GM18519 (cell line): ENCODE data around the gene DOK7.

Experiments
- ATAC-seq: cut with Tn5 transposase; IDR thresholded peaks from one replicate; pipeline ENCODE4 v1.9.1; 2021; ENCODE audit warnings: mild to moderate bottlenecking, moderate library complexity; ENCODE audit not compliant: unreplicated experiment, low FRiP score

DOK7 gene

DNA sequence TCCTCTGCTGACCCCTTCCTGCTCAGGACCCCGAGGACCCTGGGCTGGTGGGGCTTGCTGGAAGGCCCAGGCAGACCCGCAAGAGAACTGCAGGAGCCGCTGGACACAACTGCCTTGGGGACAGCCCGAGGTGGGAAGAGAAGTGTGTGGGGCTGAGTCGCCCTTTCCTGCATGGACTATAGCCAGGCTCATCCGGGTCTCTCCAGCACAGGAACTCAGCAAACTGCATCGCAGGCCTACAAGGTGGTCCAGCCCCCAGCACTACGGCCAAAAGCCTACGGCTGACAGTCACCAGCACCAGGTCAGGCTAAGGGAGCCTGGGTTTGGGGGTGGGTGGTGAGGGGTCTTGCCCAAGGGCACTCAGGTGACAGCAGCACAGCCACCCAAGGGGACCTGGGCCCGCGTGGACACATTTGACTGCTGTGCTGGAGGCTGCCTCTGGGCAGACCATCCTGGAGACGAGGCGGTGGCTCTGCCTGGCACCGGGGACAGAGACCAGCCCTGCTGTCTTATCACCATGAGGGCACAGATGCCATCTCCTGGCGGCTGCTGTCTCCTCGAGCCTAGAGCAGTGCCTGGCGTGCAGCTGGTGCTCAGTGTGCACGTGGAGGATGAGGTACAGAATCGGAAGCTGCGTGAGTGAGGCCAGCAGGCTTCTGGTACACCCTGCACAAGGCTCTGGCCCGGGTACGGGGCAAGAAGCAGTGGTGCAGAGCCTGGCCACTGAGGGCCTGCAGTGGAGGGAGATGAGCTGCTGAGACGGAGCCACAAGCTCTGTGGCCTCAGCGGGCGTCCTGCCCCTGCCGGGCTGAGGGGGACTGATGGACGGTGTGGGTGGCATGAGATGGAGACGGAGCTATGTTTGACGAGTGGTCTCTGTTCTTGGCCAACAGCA lies 54.0 kb downstream of the DOK7 start:
- ATAC-seq: no peak

DNA sequence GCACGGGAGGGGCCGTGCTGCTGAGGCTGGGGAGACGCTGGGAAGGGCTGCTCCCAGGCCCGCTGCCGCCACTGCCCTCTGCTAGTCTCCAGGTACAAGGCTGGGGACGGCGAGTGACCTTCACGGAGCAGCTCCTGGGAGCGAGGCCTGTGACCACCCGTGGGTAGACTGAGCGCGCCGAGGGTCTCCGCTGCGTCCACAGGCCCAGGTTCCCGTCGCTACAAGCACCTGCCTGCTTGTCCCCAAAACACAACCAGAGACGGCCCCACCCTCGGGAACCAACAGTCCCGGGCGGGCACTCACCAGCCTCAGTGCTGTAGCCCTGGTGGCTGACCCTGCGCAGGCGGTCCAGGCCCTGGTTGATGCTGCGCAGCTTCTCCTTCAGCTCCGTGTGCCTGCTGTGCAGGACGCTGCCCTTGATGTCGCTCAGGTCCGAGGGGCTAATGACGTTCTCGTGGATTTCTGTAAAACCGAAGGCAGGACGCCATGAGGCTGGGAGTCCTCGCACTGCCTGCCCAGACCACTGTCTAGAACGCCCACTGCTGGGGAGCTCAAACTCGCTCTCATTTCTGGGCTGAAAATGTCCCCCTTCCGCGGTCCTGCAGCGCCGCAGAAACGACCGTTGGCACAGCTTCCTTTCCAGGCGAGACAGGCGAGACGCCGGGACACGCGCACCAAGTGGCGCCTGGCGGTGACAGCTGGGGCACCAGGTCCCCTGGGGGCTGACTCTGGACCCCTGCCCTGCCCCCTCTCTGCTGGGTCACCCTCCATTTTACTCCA lies 54.8 kb downstream of the DOK7 start:
- no peak for ATAC-seq

DNA sequence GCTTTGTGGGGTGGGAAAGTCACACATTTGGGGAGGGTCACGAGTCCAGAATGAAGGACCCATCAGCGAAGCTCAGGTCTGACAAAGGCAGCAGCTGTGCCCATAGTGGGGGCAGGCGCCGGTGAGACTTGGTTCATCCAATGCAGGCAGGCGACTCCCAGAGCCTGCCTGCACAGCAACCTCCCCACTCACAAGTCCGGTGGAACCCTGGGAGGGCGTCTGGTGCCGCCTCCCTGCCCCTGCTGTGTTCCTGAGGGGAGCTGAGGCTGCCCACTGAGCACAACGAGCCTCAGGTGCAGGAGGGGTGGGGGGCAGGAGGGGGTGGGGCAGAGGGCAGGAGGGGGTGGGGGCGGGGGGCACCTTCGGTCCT lies 55.4 kb downstream of the DOK7 start:
- ATAC-seq: no peak

DNA sequence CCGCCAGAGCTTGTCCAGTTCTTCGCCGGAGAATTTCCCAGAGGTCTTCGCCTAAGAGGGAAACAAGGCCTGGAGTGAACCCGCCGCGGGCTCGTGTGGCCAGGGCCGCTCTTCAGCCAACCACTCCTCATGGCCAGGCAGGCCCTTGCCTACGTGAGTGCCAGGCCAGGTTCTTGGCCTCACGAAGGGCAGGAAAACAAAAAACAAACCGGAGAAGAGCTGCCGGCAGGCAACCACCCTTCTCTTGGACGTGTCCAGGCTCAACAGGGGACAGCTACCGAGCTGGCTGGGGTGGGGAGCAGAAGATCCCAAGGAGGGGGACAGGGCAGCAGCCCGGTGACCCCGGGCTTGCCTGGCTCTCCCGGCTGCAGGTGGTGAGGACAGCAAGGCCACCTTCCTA lies 55.8 kb downstream of the DOK7 start:
- ATAC-seq: no peak

DNA sequence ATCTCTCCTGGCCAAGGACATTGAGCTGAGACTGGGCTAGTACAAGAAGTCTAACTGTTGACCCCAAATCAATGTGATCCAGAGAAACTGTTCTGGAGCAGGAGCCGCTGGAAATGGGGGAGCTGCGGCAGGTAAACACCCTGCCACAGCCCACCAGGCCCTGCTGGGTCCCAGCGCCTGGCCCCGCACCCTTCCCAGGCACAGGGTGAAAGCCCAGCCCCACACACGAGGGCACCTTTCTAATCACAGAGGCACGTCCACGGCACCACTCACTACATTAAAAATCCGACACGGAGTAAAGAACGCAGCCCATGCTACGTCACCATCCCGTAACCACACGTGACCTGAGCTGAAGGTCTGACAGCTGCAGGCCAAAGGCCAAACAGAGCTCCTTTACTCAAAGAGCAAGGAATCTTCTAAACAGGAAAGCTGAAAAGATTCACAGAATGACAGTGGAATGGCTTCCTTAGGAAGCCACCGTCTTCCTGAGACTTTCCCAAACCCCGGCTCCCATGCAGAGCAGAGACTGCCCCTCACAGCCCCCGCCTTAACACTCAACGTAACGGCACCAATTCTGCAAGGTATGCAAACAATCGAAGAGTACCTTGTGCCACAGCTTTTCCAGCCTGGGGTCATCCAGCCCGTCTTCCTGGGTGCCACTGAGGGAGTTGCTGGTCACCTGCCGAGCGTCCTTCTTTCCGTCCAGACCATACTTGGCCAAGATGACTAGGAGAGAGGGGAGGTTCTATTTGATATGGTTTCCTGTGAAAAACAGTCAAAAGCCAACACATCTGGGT lies 56.6 kb downstream of the DOK7 start:
- no peak for ATAC-seq

DNA sequence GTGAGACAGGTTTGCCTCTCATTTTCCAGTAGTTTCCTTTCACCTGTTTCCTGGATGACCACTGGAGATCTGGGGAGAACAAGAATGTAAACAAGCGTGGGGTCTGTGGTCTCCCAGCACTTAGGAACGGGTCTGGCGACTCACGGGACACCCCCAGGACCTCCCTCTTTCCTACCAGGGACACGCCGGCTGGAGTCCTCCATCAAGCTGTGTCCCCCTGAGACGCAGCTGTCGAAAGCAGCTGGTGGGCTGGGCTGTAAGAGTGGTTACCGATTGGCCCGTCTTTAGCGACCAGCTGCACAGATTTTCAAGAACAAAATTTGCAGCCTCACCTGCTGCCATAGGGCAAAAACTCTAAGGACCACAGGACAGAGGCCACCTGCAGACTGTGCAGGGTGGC lies 57.2 kb downstream of the DOK7 start:
- ATAC-seq: no peak

DNA sequence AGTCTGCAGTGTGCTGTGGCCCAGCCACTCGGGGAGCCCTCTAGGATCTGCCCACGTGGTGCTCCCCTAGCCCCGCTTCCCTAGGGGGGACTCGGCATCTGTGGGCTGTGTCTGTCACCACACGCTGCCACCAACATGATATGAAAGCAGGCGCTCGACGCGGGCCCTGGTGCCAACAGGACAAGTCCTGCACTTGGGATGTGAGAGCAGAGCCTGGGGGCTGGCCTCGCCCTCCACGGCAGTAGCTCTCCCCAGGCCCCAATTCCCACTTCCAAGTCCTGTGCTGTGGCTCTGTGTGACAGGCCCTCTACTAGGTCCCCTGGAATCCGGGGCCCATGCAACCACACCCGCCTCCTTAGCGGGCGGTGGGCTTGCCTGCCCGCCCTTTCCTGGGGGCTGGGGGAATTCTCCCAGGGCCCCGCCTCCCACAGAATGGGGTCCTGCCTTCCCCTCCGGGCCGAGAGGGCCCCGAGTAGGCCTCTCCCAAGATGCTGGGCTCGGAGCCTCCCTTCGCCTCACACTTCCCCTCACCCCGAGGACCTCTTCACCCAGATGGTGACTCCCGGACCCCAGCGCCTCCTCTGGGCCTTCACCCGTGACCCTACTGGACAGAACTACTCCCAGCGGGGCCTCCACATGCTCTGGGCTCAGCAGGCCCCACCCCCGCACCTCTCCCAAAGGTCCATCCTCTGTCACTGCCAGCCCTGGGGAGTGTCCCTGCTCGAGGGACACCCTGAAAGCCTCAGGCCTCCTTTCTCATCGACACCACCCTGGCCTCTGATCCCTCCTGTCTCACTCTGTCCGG lies 57.9 kb downstream of the DOK7 start:
- ATAC-seq: no peak

DNA sequence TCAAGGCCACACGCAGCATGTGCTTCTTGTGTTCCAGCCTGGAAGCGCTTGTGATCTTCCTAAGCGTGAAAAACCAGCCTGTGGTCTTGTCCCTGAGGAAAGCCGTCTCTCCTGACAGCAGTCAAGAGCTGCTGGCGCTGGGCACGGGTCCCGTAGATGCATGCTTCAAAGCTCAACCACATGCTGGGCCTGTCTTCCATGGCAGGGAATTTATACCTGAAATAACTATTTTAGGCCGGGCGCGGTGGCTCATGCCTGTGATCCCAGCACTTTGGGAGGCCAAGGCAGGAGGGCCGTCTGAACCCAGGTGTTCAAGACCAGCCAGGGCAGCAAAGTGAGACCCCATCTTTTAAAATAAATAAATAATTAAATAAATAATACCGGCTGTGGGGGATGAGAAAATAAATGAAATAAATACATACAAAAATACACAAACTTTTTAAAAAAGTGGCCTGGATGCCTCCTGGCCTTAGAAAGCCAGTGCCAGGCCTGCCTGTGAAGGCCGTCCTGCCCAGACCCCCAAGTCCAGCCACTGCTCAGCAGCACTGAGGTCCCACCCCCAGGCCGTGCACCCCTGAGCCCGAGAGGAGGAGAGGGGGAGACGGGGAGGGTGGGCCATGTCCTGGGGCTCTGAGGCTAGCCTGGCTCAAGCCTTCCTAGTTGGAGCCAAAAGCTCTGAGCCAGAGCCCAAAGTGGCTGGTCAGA lies 58.7 kb downstream of the DOK7 start:
- ATAC-seq: no peak

DNA sequence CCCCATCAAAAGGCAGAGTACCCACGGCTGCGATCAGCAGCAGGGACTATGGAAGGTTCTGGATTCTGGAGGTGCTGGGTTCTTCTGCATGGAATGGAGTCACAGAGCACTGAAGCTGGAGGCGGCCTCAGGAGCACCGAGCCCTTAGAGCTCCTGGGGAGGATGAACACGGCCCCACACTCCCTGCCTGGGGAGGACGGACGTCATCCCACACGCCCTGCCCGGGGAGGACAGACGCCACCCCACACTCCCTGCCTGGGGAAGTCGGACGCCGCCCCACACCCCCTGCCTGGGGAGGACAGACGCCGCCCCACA lies 59.2 kb downstream of the DOK7 start:
- no peak for ATAC-seq

DNA sequence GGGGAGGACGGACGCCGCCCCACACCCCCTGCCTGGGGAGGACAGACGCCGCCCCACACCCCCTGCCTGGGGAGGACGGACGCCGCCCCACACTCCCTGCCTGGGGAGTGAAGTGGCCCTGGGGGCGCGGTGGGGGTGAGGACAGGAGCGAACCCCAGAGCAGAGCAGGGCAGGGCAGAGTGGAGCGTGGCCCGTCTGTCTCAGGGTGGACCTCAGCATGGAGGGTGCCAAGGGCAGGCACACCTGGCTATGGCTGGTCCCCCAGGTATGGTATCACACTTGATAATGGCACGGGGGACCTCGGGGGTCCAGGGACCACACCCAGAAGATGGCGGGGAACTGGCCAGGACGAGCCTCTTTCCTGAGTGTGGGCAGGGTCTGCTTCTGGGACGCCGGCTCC lies 59.5 kb downstream of the DOK7 start:
- no peak for ATAC-seq

DNA sequence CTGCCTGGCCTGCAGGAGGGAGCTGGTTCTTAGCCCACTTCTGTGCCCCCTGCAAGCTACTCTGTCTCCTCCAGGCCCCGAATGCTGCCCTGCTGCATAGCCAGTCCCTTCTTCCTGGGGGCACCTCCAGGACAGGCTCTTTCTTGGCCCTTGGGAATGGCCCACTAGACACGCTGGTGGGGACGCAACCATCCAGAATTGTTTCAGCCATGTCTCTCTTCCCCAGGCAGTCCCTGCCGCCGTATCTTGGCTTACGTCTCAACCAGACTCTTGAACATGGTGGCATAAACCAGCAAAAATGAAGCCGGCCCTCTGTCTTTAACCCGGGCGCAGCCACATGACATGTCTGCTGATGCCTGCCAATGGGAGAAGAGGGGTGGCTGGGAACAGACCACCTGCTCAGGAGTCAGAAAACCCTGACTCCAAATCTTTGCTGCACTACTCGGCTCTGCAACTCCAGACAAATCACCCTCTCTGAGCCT lies 60.1 kb downstream of the DOK7 start:
- no peak for ATAC-seq

DNA sequence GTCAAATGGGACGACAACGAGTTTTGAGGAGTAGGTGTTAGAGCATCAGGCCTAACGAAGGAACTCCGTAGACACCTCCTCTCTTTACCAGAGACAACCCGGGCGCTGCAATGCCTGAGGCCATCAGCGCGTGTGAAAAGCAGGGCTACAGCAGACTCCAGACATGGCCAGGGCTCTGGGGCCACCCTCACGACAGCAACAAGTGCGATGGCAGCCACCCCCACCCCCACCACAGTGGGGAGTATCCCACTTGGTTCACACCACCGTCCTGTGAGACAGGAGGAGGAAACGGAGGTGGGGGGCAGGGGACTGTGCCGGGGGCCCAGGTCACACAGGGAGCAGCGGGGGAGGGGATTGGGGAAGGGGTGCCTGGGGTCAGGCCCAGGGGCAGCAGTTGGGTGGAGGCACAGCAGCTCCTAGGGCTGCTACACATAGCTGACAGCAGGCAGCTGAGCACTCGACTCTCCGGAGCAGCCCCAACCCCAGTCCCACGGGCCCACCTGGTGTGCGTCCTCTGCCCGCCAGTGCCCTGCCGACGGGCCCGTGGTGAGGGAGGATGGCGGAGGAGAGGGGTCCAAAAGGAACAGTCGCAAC lies 60.6 kb downstream of the DOK7 start:
- ATAC-seq: no peak

DNA sequence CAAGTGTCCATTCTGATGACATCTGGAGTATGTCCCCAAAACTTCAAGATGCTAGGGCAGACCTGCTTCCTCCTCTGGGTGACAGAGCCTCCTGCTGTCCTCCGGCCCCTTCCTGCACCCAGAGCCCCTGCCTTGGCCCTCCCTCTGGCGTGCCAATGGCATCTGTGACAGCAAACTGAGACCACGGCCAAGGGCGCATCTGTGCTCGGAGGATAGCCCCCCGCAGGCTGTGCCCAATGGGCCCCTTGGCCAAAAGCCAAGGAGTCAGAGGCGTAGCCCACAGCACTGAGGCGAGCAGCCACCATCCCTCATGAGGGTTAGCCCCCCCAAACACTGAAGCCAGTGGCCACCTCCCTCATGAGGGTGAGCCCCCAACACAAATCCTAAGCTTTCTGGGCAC lies 61.2 kb downstream of the DOK7 start:
- no peak for ATAC-seq

DNA sequence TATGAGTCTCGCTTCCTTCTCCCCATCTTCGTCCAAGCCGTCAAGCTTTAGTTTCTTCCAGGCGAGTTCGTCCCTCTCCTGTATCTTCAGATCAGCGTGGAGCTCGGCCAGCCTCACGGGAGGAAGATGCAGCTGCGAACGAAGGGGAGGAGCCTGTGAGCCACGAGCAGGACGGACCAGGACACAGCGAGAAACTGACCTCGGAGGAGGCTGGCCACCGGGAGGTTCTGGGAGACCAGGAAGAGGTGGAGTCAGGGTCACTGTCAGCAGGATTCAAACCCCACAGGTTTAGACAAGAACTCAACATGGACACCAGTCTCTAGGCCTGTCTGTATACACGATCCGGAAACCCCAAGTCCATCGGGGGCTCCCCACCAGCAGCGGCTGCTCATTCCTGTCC lies 61.8 kb downstream of the DOK7 start:
- ATAC-seq: no peak

DNA sequence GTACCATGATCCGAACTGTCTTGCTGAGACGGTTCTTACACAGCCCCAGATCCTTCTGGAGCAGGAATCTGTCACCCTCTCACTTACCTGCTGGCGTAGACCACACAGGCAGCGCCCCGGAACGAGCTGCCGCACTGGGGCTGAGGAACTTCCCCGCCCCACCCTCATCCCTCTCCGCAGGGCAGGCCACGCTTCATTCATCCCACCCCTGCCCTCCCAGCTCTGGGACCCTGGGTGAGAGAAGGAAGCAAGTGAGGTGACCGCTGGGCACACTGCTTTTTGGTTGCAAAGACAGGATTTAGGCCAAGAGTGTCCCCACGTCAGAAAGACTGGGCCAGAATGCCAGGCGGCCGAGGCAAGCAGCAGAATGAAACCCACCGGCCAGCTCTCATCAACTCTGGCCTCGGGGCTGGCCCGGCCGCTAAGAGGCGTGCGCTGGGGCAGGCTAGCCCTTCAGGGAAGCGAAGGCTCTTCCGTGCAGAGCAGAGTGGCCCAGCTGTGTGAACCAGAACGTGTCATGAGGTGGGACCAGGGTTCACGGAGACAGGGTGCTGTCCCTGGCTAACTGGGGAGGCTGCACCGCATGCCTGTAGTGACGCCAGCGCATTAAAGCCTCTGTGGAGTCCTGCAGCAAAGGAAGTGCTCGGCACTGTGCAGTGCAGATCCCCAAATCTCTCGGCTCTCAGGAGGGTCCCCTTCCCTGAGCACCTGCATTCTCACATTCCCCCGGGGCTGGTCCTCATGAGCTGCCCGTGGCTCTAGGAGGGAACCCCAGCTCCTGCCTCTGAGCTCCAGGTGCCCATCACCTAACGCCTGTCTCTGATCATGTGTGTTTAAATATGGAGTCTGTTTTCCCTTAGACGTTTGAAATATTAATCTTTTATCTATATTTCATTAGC lies 62.7 kb downstream of the DOK7 start:
- ATAC-seq: no peak

DNA sequence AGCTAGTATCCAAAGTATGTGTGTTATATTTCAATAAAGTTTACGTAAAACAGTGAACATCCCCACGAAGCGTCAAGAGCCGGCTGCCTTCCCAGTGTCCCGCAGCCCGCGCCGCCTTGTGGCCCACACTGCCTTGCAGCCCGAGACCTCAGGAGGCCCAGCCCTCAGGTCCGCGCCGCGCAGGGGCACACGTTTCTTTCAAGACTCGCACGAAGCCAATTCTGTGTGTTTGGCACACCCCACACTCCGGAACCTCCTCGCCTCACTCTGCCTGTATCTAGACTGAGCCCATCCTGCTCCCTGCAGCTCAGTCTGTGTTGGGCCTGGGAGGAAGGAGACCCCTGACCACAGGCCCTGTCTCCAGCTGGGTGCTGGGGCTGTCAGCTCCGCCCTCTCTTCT lies 63.4 kb downstream of the DOK7 start:
- no peak for ATAC-seq

DNA sequence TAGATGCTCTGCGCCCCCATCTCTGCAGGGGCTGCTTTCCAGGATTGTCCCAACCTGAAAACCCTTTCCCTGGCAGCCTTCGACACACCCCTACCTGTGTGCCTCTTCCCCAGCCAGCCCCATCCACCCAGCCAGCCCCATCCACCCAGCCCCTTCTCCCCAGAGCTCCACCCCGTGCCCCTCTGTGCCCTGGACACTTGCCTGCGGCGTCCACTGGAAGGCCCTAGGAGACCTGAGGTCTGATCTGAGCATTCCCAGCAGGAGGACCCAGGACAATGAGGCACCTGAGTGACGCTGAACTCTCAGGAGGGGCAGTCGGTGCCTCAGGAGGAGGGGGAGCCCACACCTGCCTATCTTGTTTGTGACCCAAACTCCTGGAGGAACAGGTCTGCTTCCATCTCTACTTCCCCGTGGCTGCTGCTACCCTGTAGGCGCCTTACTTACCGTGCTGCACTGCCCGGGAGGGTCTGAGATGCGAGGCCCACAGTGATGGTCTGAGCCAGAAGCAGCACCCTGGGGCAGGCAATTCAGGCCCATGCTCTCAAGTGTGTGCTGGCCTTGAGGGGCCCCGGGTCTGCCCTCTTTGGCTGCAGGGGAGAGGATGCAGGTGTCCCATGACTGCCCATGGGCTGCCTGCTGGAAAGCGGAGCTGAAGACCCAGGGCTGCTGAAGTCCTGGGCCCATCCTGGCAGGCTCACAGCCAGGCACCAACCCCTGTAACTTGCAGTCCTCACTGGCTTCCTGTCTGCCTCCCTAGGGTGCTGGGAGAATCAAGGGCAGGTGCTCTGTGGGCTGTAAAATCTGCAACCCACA lies 64.2 kb downstream of the DOK7 start:
- ATAC-seq: no peak
